GM19351 (cell line): ENCODE measurements around the gene SCYL1.

ENCODE experiments used
- ATAC-seq: cut with Tn5 transposase; IDR thresholded peaks from one replicate; pipeline ENCODE4 v1.9.1; 2021; ENCODE audit warnings: mild to moderate bottlenecking, moderate library complexity; ENCODE audit not compliant: unreplicated experiment

The SCYL1 gene

GRCh38 chr11:65551572-65552387 lies 26.9 kb downstream of the SCYL1 start:
- ATAC-seq = no peak

DNA sequence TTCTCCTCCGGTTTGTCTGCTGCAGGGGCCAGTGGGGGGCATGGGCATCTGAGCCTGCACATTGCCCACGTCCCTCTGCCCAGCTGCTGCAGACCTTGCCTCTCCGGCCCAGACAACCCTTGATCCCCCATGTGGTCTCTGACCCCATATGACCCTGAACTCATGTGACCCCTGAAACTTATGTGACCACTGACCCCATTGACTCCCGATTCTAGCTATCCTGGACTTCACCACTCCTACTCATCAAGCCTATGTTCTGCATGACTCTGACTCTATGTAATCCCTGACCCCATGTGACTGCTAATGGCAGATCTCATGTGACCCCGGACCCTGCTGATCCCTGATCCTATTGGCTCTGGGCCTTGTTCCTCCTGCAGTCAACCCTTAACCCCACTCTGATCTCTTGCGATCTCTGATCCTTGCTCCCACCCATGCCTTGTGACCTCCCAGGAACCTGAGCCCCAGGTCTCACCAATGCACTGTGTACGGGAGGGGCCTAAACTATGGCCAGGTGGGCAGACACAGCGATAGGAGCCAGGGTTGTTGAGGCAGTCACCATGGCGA lies 27.6 kb downstream of the SCYL1 start:
- ATAC-seq = no peak

- no peak for ATAC-seq
These were observed 28.6 kb downstream of the SCYL1 start for GRCh38 chr11:65553301-65554001.

GRCh38 chr11:65554057-65554818 lies 29.4 kb downstream of the SCYL1 start:
- no peak for ATAC-seq

DNA sequence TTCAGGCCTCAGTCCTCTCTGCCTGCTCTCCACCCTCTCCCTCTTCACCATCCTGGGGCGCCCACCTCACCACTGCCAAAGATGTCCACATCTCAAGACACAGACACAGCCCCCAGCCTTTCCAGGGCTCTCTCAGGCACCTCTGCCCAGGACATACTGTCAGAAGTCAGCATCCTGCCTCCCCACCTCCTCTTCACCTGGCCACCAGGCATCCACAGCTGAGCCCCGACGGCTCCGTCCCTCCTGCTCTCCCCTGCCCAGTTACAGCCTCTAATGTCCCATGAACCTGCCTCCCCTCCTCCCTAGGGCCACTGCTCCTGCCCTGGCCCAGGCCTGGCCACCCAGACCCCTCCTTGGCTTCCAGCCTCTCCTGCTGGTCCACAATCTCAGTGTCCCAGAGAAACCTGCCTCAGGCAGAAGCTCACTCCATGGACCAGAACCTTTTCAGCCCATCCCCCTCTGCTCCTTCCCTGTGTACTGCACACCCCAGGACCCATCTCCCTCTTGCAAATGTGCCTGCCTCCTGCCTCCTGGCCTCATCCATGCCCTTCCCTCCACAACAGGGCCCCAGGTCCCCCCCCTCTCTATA lies 30.1 kb downstream of the SCYL1 start:
- ATAC-seq = no peak

- no peak for ATAC-seq
These were observed 30.9 kb downstream of the SCYL1 start for GRCh38 chr11:65555693-65556231.

GRCh38 chr11:65556470-65557279 lies 31.8 kb downstream of the SCYL1 start:
- no peak for ATAC-seq

GRCh38 chr11:65557280-65558001 lies 32.6 kb downstream of the SCYL1 start:
- no peak for ATAC-seq

- no peak for ATAC-seq
These were observed 33.4 kb downstream of the SCYL1 start, which contains the start of gene LTBP3 for GRCh38 chr11:65558002-65558929. TSS of gene LTBP3 (minus strand) at chr11:65558359. CDS start at chr11:65557959, 400 bp downstream.

DNA sequence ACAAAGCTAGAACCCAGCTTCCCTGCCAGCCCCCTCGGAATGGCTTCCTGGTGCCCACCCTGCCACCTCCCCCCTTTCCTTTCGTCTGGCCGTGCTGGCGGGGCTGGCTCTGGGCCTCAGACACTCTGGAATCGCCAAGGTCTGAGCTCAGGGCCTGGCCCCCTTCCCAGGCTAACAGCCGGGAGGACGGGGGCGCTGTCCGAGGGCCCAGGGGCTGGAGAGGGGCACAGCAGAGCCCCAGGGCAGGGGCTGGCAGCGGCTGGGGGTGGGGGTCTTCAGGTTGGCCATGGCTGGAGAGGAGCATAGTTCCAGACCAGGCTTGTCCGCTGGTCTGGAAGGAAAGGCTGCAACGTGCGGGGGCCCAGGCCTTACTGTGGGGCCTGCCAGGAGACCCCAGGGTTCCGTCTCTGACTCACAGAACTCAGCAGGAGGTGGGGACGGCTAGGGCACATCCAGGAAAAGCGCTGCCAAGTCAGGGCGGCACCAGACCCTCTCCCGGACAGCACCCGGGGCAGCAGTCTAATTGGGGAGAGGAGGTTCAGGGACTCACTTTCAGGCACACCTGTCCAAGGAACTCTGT lies 34.1 kb downstream of the SCYL1 start:
- ATAC-seq = no peak

DNA sequence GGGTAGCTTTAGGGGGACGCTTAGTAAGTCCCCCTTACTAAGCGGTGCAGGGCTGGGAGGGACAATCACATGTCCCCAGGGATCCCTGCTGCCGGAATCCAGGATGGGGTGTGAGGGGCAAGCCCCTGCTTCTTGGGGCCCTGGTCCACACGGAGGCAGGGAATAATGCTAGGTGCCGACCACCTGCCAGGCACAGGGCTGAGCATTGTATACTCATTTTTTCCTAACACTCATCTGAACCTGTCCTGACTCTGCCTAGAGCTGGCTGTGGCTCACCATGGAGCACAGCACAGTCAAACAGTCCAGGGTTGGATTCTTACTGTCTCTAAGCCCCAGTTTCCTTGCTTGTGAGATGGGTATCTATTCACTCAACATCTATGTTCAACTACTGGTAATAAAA lies 34.7 kb downstream of the SCYL1 start:
- ATAC-seq = no peak

GRCh38 chr11:65559951-65560537 lies 35.2 kb downstream of the SCYL1 start:
- ATAC-seq = no peak

- ATAC-seq = no peak
These were observed 35.9 kb downstream of the SCYL1 start for GRCh38 chr11:65560555-65561418.

GRCh38 chr11:65562020-65562419 lies 37.1 kb downstream of the SCYL1 start:
- ATAC-seq = no peak

- ATAC-seq = no peak
These were observed 37.9 kb downstream of the SCYL1 start for GRCh38 chr11:65562788-65563187.

GRCh38 chr11:65563601-65564000 lies 38.7 kb downstream of the SCYL1 start:
- ATAC-seq = no peak
